Esophagus squamous epithelium (tissue), 5 donors: Measurements from ENCODE around the gene KSR1. TPM values are rescaled to one million over a fixed set of nuclear protein-coding genes. Genes with fewer than 3 reads are reported as not detected.

Source experiments
- DNase-seq: peaks from one replicate; lab custom pipeline; 2025; lab: John Stamatoyannopoulos, UW
- H3K27ac ChIP-seq, 4 donors: fragments of 200-600 bp; sonication (generic); one replicate each; pipeline ENCODE4 v1.5.1; 2016 to 2019; ENCODE audit warnings: mild to moderate bottlenecking in 1 of 4
- H3K27me3 ChIP-seq, 4 donors: fragments of 200-600 bp; sonication (generic); 1 replicate in 3 of 4; 2 replicates in 1 of 4; pipeline versions ENCODE4 v1.5.1 to v1.6.0; 2017 to 2021; ENCODE audit warnings: antibody characterized with exemption in 1 of 4
- H3K36me3 ChIP-seq, 3 donors: fragments of 200-600 bp; sonication (generic); one replicate each; pipeline ENCODE4 v1.5.1; 2016 to 2019
- H3K4me1 ChIP-seq, 3 donors: fragments of 200-600 bp; sonication (generic); one replicate each; pipeline ENCODE4 v1.5.1; 2017 to 2019
- H3K4me3 ChIP-seq, 4 donors: fragments of 200-600 bp; sonication (generic); 1 replicate in 3 of 4; 2 replicates in 1 of 4; pipeline ENCODE4 v1.5.1; 2016 to 2019; ENCODE audit warnings: mild to moderate bottlenecking in 2 of 4, moderate library complexity in 1 of 4
- H3K9me3 ChIP-seq, 3 donors: fragments of 200-600 bp; sonication (generic); one replicate each; pipeline ENCODE4 v1.5.1; 2016 to 2019
- POLR2A ChIP-seq, 4 donors: fragments of 450-650 bp; IDR thresholded peaks; one replicate each; pipeline ENCODE4 v1.6.1; 2017; ENCODE audit warnings: antibody characterized with exemption in 4 of 4, mild to moderate bottlenecking in 4 of 4, moderate library complexity in 3 of 4
- WGBS, 2 donors: methylation state at CpG; one replicate each; pipeline ENCODE4 v1.1.5; 2018; 5-methylcytosine and 5-hydroxymethylcytosine counted together
- intact Hi-C: fragments of 100-400 bp; cut with DNase I; formaldehyde crosslinking; loops from one replicate; pipeline ENCODE4 v1.15.0; 2022
- total RNA-seq, 4 donors: library from RNA; depleted of rRNA; stranded (reverse); fragments of >200 nt; gene quantifications; one replicate each; pipeline ENCODE4 v1.1.0, GENCODE V29; 2016
- TF ChIP-seq, protein P1 (sequence below), 6 experiments: fragments of 450-650 bp in 4 of 6; fragments of 200-600 bp in 2 of 6; sonication (generic) in 2 of 6; IDR thresholded peaks; one replicate each; pipeline ENCODE4 v1.5.1; 2016 to 2019; ENCODE audit warnings: antibody characterized with exemption in 6 of 6, mild to moderate bottlenecking in 4 of 6, moderate library complexity in 4 of 6
- donor health status: DM: yes; HTN: yes; CAD: no.

The KSR1 gene
- total RNA-seq, 4 donors from 2014 or later, result 22.3 to 32.4 (median 31.0) TPM

- no peak overlapping the region for H3K4me3 ChIP-seq
- DNase-seq, result no peak
- WGBS, 2 donors, result 89 to 97% methylated on average over 6 to 10 of the region's 12 CpGs
- peaks cover 0 to 19% (median 0%) of the 10 kb centered on the region in 3 donors for H3K4me1 ChIP-seq
- peaks cover 0 to 25% (median 0%) of the 10 kb centered on the region in 3 donors for H3K36me3 ChIP-seq
- TF ChIP-seq, protein P1, sequence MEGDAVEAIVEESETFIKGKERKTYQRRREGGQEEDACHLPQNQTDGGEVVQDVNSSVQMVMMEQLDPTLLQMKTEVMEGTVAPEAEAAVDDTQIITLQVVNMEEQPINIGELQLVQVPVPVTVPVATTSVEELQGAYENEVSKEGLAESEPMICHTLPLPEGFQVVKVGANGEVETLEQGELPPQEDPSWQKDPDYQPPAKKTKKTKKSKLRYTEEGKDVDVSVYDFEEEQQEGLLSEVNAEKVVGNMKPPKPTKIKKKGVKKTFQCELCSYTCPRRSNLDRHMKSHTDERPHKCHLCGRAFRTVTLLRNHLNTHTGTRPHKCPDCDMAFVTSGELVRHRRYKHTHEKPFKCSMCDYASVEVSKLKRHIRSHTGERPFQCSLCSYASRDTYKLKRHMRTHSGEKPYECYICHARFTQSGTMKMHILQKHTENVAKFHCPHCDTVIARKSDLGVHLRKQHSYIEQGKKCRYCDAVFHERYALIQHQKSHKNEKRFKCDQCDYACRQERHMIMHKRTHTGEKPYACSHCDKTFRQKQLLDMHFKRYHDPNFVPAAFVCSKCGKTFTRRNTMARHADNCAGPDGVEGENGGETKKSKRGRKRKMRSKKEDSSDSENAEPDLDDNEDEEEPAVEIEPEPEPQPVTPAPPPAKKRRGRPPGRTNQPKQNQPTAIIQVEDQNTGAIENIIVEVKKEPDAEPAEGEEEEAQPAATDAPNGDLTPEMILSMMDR (IDR thresholded peaks at IDR 0.05), result no peak
- no peak for TF ChIP-seq POLR2A (IDR thresholded peaks at IDR 0.05)
- H3K27ac ChIP-seq, result no peak overlapping the region
- H3K9me3 ChIP-seq, result no peaks in the 10 kb centered on the region
- intact Hi-C loops, result loop anchor here (10.0 kb wide), 1 partner anchor 57 kb away; no protein-coding TSS in a partner anchor
- H3K27me3 ChIP-seq, result no peaks in the 10 kb centered on the region
Observed at GRCh38 chr17:27571563-27572352, 115.5 kb downstream of the KSR1 start.

DNA sequence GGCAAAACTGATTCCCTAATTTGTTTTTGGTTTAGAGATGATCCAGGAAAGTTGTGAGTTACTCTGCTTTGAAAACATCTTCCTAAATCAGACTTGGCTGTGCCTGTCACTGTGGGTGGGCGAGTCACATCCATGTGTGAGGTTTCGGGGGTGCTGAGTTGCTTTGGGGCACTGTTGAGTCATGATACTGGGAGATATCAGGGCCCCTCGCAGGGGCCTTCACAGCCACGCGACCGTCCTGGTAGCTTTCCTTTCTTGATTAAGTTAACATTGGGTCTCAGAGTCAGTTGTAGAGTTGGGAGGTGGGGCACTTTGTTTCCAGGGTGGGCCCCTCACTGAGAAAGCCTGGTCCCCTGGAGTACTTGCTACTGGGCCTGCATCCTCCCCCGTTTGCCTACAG is 116.4 kb downstream of the KSR1 start:
- intact Hi-C loops, result loop anchor here (10.0 kb wide), 1 partner anchor 58 kb away; no protein-coding TSS in a partner anchor
- H3K4me1 ChIP-seq, result peaks cover 0 to 28% (median 0%) of the 10 kb centered on the region in 3 donors
- WGBS, 2 donors, result 84 to 98% methylated on average over 5 to 7 of the region's 7 CpGs

GRCh38 chr17:27573548-27573947 is 117.3 kb downstream of the KSR1 start:
- WGBS, 2 donors, result 92 to 93% methylated on average over 5 of the region's 5 CpGs
- intact Hi-C loops, result loop anchor here (10.0 kb wide), 1 partner anchor 59 kb away; no protein-coding TSS in a partner anchor
- H3K27ac ChIP-seq, result no peak overlapping the region
- no peak for DNase-seq
- H3K4me3 ChIP-seq, result no peak overlapping the region
- H3K9me3 ChIP-seq, result no peaks in the 10 kb centered on the region
- peaks cover 0 to 34% (median 2%) of the 10 kb centered on the region in 3 donors for H3K4me1 ChIP-seq
- H3K36me3 ChIP-seq, result peaks cover 0 to 24% (median 0%) of the 10 kb centered on the region in 3 donors
- H3K27me3 ChIP-seq, result no peaks in the 10 kb centered on the region
- no peak for TF ChIP-seq POLR2A (IDR thresholded peaks at IDR 0.05)
- TF ChIP-seq, protein P1 (IDR thresholded peaks at IDR 0.05), result no peak

More for the DNA sequence above, 116.4 kb downstream of the KSR1 start:
- Histone ChIP-seq H3K4me3 (no peak overlapping the region), H3K36me3 (peaks cover 0 to 23% (median 0%) of the 10 kb centered on the region in 3 donors), H3K27ac (no peak overlapping the region), H3K27me3 (no peaks in the 10 kb centered on the region), H3K9me3 (no peaks in the 10 kb centered on the region)
- TF ChIP-seq POLR2A (IDR thresholded peaks at IDR 0.05), result no peak
- TF ChIP-seq, protein P1 (IDR thresholded peaks at IDR 0.05), result no peak
- no peak for DNase-seq

- no peak for TF ChIP-seq POLR2A (IDR thresholded peaks at IDR 0.05)
- TF ChIP-seq, protein P1 (IDR thresholded peaks at IDR 0.05), result no peak
- H3K4me3 ChIP-seq, result no peak overlapping the region
- no peaks in the 10 kb centered on the region for H3K27me3 ChIP-seq
- H3K36me3 ChIP-seq, result peaks cover 0 to 27% (median 0%) of the 10 kb centered on the region in 3 donors
- H3K9me3 ChIP-seq, result no peaks in the 10 kb centered on the region
- DNase-seq, result no peak
- 73 to 83% methylated on average over 4 of the region's 4 CpGs for WGBS, 2 donors
- H3K4me1 ChIP-seq, result peaks cover 0 to 32% (median 3%) of the 10 kb centered on the region in 3 donors
- intact Hi-C loops, result loop anchor here (10.0 kb wide), 1 partner anchor 59 kb away; no protein-coding TSS in a partner anchor
- H3K27ac ChIP-seq, result no peak overlapping the region
Observed at GRCh38 chr17:27573971-27574525, 117.8 kb downstream of the KSR1 start.
